ENCODE data around the gene BBS9. TPM values are rescaled to one million over a fixed set of nuclear protein-coding genes. Genes with fewer than 3 reads are reported as not detected.

BBS9 gene
- total RNA-seq, 1 experiment from 2014 or later: 26.4 TPM

DNA sequence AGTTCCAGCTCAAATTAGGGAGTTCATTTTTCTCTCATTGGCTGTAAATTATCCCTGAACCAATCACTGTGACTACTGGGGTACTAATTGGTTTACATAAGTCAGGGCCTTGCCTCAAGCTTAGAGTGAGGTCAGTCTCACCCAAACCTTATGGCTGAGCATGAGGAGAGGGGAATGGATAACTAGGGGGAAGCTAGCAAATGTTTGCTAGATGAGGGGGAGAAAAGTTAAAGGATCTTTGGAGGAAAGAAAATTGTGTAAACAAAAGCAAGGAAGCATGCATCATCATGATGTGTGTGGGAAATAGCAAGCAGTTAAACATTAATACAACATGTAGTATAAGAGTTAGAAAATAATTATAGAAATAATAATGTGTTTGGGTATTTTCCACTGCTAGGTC is 121.9 kb downstream of the BBS9 start:
- Histone ChIP-seq H3T11ph (ENCODE audit: low read length) (no peak overlapping the region), H3K79me1 (ENCODE audit: insufficient read depth, low read depth, low read length, poor library complexity, severe bottlenecking) (no peaks in the 10 kb centered on the region), H4K5ac (ENCODE audit: insufficient read length, low read depth, low read length) (no peak overlapping the region), H2BK20ac (ENCODE audit: low read depth, low read length, poor library complexity, severe bottlenecking) (no peak overlapping the region), H3K4me1 (ENCODE audit: insufficient read depth, low read length) (no peaks in the 10 kb centered on the region), H3K56ac (ENCODE audit: insufficient read length, low read depth, low read length) (no peak overlapping the region), H3K9ac (ENCODE audit: extremely low read depth, insufficient read length, low read length) (no peak overlapping the region), H3K9me3 (ENCODE audit: control insufficient read depth, low read depth, low read length) (no peaks in the 10 kb centered on the region), H3K27ac (ENCODE audit: insufficient read length, low read depth, low read length) (no peak overlapping the region), H2BK120ac (ENCODE audit: low read depth, low read length, poor library complexity, severe bottlenecking) (no peak overlapping the region), H3K79me2 (ENCODE audit: insufficient read depth, low read length) (0 out of 2 replicates have a peak, but pooled peaks cover 2% of the 10 kb centered on the region), H3K4ac (ENCODE audit: low read depth, low read length) (no peak overlapping the region), H3K18ac (ENCODE audit: insufficient read length, low read depth, low read length) (no peak overlapping the region), H3K14ac (ENCODE audit: insufficient read depth, low read length) (no peak overlapping the region), H2AK5ac (ENCODE audit: insufficient read length, low read length) (no peak overlapping the region), H2BK15ac (ENCODE audit: low read depth, low read length) (no peak overlapping the region), H3K23ac (ENCODE audit: insufficient read length, low read depth, low read length) (no peak overlapping the region), H4K20me1 (ENCODE audit: control insufficient read depth, insufficient read depth, insufficient read length) (no peaks in the 10 kb centered on the region), H3K27me3 (ENCODE audit: insufficient read depth, low read length) (no peaks in the 10 kb centered on the region), H2BK5ac (ENCODE audit: insufficient read length, low read length) (no peak overlapping the region), H2AFZ (ENCODE audit: low read length) (no peak overlapping the region), H4K91ac (ENCODE audit: insufficient read length, low read depth, low read length) (no peak overlapping the region), H3K23me2 (ENCODE audit: insufficient read length, low read depth, low read length, poor library complexity, severe bottlenecking) (no peaks in the 10 kb centered on the region), H2BK12ac (ENCODE audit: insufficient read length, low read depth, low read length) (no peak overlapping the region), H3K4me2 (ENCODE audit: insufficient read depth, insufficient read length, low read length) (no peak overlapping the region), H4K8ac (replicated peaks; ENCODE audit: insufficient read length, low read depth, low read length) (no peak overlapping the region)
- Mint-ChIP-seq H3K9me3 (peaks cover 0 to 2% of the 10 kb centered on the region in 2 experiments; a peak in 2 of 5 replicates), H3K27me3 (ENCODE audit: low read depth) (no peaks in the 10 kb centered on the region), H3K4me3 (no peak overlapping the region), H3K27ac (peak overlapping the region in 1 of 3 experiments; percentile 72; a peak in 1 of 7 replicates), H3K4me1 (peaks cover 0 to 6% of the 10 kb centered on the region in 2 experiments; a peak in 1 of 4 replicates), H3K36me3 (ENCODE audit: insufficient read depth in 1 of 3, low read depth in 3 of 3) (0 out of 7 replicates have a peak, but pooled peaks cover 0 to 3% (median 0%) of the 10 kb centered on the region in 3 experiments)
- DNase-seq: no peak
- TF ChIP-seq, protein P1, sequence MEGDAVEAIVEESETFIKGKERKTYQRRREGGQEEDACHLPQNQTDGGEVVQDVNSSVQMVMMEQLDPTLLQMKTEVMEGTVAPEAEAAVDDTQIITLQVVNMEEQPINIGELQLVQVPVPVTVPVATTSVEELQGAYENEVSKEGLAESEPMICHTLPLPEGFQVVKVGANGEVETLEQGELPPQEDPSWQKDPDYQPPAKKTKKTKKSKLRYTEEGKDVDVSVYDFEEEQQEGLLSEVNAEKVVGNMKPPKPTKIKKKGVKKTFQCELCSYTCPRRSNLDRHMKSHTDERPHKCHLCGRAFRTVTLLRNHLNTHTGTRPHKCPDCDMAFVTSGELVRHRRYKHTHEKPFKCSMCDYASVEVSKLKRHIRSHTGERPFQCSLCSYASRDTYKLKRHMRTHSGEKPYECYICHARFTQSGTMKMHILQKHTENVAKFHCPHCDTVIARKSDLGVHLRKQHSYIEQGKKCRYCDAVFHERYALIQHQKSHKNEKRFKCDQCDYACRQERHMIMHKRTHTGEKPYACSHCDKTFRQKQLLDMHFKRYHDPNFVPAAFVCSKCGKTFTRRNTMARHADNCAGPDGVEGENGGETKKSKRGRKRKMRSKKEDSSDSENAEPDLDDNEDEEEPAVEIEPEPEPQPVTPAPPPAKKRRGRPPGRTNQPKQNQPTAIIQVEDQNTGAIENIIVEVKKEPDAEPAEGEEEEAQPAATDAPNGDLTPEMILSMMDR (conservative IDR thresholded peaks at IDR 0.05): no peak
